Neural cell (in vitro differentiated cells): ENCODE measurements around the gene MAGEA3. TPM values are rescaled to one million over a fixed set of nuclear protein-coding genes. Genes with fewer than 3 reads are reported as not detected.

Experiments
- H2AFZ ChIP-seq: fragments of 200-600, 300-800 bp; sonication (generic), shearing (Covaris generic); 2 replicates; pipeline ENCODE4 v1.6.0; 2014; ENCODE audit warnings: low read depth, mild to moderate bottlenecking, antibody characterized with exemption, low read length, moderate library complexity
- H3F3A ChIP-seq: fragments of 200-600 bp; shearing (Covaris generic); 2 replicates; pipeline ENCODE4 v1.6.1; 2016; ENCODE audit warnings: mild to moderate bottlenecking, moderate library complexity, mixed read lengths, antibody characterized with exemption, low read length; ENCODE audit not compliant: insufficient read depth, poor library complexity, severe bottlenecking
- H3K27ac ChIP-seq: fragments of 200-600, 300-800 bp; sonication (generic), shearing (Covaris generic); 2 replicates; pipeline ENCODE4 v1.5.1; 2014; ENCODE audit warnings: mild to moderate bottlenecking, low read length, moderate library complexity
- H3K27me3 ChIP-seq: fragments of 300-800, 200-600 bp; sonication (generic), shearing (Covaris generic); 2 replicates; pipeline ENCODE4 v1.6.0; 2014; ENCODE audit warnings: mild to moderate bottlenecking, low read depth, low read length, moderate library complexity; ENCODE audit not compliant: insufficient read depth
- H3K36me3 ChIP-seq: fragments of 300-800, 200-600 bp; sonication (generic), shearing (Covaris generic); 2 replicates; pipeline ENCODE4 v1.5.1; 2014; ENCODE audit warnings: mild to moderate bottlenecking, antibody characterized with exemption, low read length, moderate library complexity; ENCODE audit not compliant: insufficient read depth
- H3K4me2 ChIP-seq: fragments of 300-800, 200-600 bp; sonication (generic), shearing (Covaris generic); 2 replicates; pipeline ENCODE4 v1.6.0; 2014; ENCODE audit warnings: mild to moderate bottlenecking, low read length
- H3K4me3 ChIP-seq: fragments of 300-800, 200-600 bp; sonication (generic), shearing (Covaris generic); 2 replicates; pipeline ENCODE4 v1.5.1; 2014; ENCODE audit warnings: mild to moderate bottlenecking, low read length, moderate library complexity
- H3K79me2 ChIP-seq: fragments of 200-600 bp; shearing (Covaris generic); replicated peaks from 2 replicates; pipeline ENCODE4 v1.6.0; 2014; ENCODE audit warnings: mild to moderate bottlenecking, low read length, moderate library complexity; ENCODE audit not compliant: insufficient read depth
- H3K9ac ChIP-seq: fragments of 300-800, 200-600 bp; sonication (generic), shearing (Covaris generic); 2 replicates; pipeline ENCODE4 v1.6.1; 2016; ENCODE audit warnings: mild to moderate bottlenecking, low read length, mixed read lengths
- H3K9me2 ChIP-seq: fragments of 200-600 bp; shearing (Covaris generic); 2 replicates; pipeline ENCODE4 v1.6.1; 2016; ENCODE audit warnings: mild to moderate bottlenecking, low read length, mixed read lengths; ENCODE audit not compliant: insufficient read depth
- H3K9me3 ChIP-seq: fragments of 200-600, 300-800 bp; sonication (generic), shearing (Covaris generic); 2 replicates; pipeline ENCODE4 v1.6.1; 2016; ENCODE audit warnings: mild to moderate bottlenecking, mixed run types, low read length, moderate library complexity, mixed read lengths
- H4K20me1 ChIP-seq: fragments of 200-600 bp; shearing (Covaris generic); 2 replicates; pipeline ENCODE4 v1.6.1; 2016; ENCODE audit warnings: mild to moderate bottlenecking, mixed run types; ENCODE audit not compliant: insufficient read depth
- EP300 ChIP-seq: fragments of 450-650 bp; conservative IDR thresholded peaks from 2 replicates; pipeline ENCODE4 v1.6.1; 2014; ENCODE audit warnings: antibody characterized with exemption, mild to moderate bottlenecking, moderate library complexity; ENCODE audit not compliant: poor library complexity, severe bottlenecking
- EZH2 ChIP-seq: fragments of 200-600, 300-800 bp; shearing (Covaris generic), sonication (generic); IDR thresholded peaks from 2 replicates; pipeline ENCODE4 v1.6.1; 2014; ENCODE audit warnings: antibody characterized with exemption, low read length, borderline replicate concordance, mild to moderate bottlenecking; ENCODE audit not compliant: insufficient read depth, poor library complexity, severe bottlenecking
- MXI1 ChIP-seq: fragments of 450-650 bp; conservative IDR thresholded peaks from 2 replicates; pipeline ENCODE4 v1.6.1; 2014; ENCODE audit warnings: antibody characterized with exemption, mild to moderate bottlenecking; ENCODE audit not compliant: poor library complexity, severe bottlenecking
- POLR2AphosphoS5 ChIP-seq: IDR thresholded peaks from 2 replicates; pipeline ENCODE4 v1.6.1; 2012
- RAD21 ChIP-seq: fragments of 450-650 bp; conservative IDR thresholded peaks from 2 replicates; pipeline ENCODE4 v1.6.1; 2014; ENCODE audit warnings: antibody characterized with exemption, mild to moderate bottlenecking, moderate library complexity
- SMC3 ChIP-seq: fragments of 450-650 bp; conservative IDR thresholded peaks from 2 replicates; pipeline ENCODE4 v1.6.1; 2014; ENCODE audit warnings: antibody characterized with exemption, mild to moderate bottlenecking, moderate library complexity; ENCODE audit not compliant: poor library complexity
- TAF1 ChIP-seq: IDR thresholded peaks from 2 replicates; pipeline ENCODE4 v1.6.1; 2012; ENCODE audit warnings: low read depth
- polyA plus RNA-seq: library from polyadenylated mRNA; depleted of rRNA; stranded (reverse); fragments of >200 nt; gene quantifications from 2 replicates; pipeline ENCODE4 v1.2.3, GENCODE V29; 2014
- TF ChIP-seq, protein P1 (sequence below): fragments of 450-650 bp; IDR thresholded peaks from 2 replicates; pipeline ENCODE4 v1.5.1; 2014; ENCODE audit warnings: antibody characterized with exemption, mild to moderate bottlenecking, moderate library complexity; ENCODE audit not compliant: poor library complexity, severe bottlenecking
- TF ChIP-seq, protein P2 (sequence below): IDR thresholded peaks from 2 replicates; pipeline ENCODE4 v1.6.1; 2012; ENCODE audit warnings: borderline replicate concordance

The MAGEA3 gene
- polyA plus RNA-seq, 1 donor from 2014 or later, result not detected

DNA sequence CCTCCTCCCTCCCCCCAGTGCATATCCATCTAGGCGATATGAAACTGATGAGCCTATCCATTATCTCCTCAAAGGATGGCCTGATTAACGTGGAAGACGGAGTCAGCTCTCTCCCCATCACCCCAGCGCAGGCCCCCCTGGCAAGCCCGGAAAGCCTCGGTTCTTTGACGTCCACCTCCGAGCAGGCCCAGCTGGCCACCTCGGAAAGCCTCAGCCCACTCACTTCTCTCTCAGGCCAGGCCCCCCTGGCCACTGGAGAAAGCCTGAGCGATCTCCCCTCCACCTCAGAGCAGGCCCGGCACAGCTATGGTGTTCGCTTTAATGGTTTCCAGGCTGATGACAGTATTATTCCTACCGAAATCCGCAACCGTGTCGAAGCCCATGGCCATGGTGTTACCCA lies 46.1 kb upstream of the MAGEA3 start:
- Histone ChIP-seq H3F3A (no peaks in the 10 kb centered on the region), H3K4me3 (no peak overlapping the region), H4K20me1 (no peaks in the 10 kb centered on the region), H3K27ac (no peak overlapping the region), H3K9me3 (no peaks in the 10 kb centered on the region), H3K9me2 (no peaks in the 10 kb centered on the region), H3K27me3 (no peaks in the 10 kb centered on the region), H3K4me2 (no peak overlapping the region), H3K79me2 (no peaks in the 10 kb centered on the region), H3K9ac (no peak overlapping the region), H2AFZ (no peak overlapping the region), H3K36me3 (no peaks in the 10 kb centered on the region)
- TF ChIP-seq SMC3 (no peak), EZH2 (no peak), TAF1 (no peak), POLR2AphosphoS5 (no peak)
- TF ChIP-seq, protein P1, sequence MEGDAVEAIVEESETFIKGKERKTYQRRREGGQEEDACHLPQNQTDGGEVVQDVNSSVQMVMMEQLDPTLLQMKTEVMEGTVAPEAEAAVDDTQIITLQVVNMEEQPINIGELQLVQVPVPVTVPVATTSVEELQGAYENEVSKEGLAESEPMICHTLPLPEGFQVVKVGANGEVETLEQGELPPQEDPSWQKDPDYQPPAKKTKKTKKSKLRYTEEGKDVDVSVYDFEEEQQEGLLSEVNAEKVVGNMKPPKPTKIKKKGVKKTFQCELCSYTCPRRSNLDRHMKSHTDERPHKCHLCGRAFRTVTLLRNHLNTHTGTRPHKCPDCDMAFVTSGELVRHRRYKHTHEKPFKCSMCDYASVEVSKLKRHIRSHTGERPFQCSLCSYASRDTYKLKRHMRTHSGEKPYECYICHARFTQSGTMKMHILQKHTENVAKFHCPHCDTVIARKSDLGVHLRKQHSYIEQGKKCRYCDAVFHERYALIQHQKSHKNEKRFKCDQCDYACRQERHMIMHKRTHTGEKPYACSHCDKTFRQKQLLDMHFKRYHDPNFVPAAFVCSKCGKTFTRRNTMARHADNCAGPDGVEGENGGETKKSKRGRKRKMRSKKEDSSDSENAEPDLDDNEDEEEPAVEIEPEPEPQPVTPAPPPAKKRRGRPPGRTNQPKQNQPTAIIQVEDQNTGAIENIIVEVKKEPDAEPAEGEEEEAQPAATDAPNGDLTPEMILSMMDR, result no peak

DNA sequence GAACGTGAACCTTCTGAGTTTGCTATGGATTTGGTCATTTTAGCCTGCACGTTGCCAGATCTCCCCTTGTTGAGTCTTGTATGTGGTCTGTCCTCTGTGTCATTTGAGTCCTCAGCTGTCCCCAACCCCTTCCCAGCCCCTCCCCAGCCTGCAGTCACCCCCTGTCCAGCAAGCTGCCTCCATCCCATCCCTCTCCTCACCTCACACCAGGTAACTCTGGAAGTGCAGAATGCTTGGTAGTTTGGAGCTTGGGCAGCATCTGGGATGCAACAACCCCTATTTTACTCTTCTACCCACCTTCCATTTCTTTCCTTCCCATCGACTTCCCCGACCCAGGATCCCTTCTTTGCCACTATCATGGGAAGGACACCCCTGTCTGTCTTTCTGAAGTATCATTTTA lies 42.5 kb upstream of the MAGEA3 start:
- TF ChIP-seq EP300 (no peak), EZH2 (no peak), RAD21 (no peak), TAF1 (no peak), SMC3 (no peak), POLR2AphosphoS5 (no peak), MXI1 (no peak)
- TF ChIP-seq, protein P1, result no peak
- TF ChIP-seq, protein P2, sequence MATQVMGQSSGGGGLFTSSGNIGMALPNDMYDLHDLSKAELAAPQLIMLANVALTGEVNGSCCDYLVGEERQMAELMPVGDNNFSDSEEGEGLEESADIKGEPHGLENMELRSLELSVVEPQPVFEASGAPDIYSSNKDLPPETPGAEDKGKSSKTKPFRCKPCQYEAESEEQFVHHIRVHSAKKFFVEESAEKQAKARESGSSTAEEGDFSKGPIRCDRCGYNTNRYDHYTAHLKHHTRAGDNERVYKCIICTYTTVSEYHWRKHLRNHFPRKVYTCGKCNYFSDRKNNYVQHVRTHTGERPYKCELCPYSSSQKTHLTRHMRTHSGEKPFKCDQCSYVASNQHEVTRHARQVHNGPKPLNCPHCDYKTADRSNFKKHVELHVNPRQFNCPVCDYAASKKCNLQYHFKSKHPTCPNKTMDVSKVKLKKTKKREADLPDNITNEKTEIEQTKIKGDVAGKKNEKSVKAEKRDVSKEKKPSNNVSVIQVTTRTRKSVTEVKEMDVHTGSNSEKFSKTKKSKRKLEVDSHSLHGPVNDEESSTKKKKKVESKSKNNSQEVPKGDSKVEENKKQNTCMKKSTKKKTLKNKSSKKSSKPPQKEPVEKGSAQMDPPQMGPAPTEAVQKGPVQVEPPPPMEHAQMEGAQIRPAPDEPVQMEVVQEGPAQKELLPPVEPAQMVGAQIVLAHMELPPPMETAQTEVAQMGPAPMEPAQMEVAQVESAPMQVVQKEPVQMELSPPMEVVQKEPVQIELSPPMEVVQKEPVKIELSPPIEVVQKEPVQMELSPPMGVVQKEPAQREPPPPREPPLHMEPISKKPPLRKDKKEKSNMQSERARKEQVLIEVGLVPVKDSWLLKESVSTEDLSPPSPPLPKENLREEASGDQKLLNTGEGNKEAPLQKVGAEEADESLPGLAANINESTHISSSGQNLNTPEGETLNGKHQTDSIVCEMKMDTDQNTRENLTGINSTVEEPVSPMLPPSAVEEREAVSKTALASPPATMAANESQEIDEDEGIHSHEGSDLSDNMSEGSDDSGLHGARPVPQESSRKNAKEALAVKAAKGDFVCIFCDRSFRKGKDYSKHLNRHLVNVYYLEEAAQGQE, result no peak
- Histone ChIP-seq H3K9ac (no peak overlapping the region), H3F3A (no peaks in the 10 kb centered on the region), H2AFZ (no peak overlapping the region), H3K27me3 (no peaks in the 10 kb centered on the region), H3K36me3 (no peaks in the 10 kb centered on the region), H3K9me3 (no peaks in the 10 kb centered on the region), H3K4me3 (no peak overlapping the region), H3K9me2 (no peaks in the 10 kb centered on the region), H4K20me1 (no peaks in the 10 kb centered on the region), H3K27ac (no peak overlapping the region), H3K79me2 (no peaks in the 10 kb centered on the region), H3K4me2 (no peak overlapping the region)
